Liver (tissue), 3 donors: ENCODE data around the gene PACS1.

Source experiments
- ATF3 ChIP-seq: IDR thresholded peaks from 2 replicates; pipeline ENCODE4 v1.6.1; 2016; ENCODE audit warnings: antibody characterized with exemption
- EGR1 ChIP-seq, 2 donors: IDR thresholded peaks; 2 replicates each; pipeline ENCODE4 v1.6.1; 2016 to 2018; ENCODE audit warnings: antibody characterized with exemption in 2 of 2, low read depth in 2 of 2
- GABPA ChIP-seq, 2 donors: IDR thresholded peaks in 1 of 2; conservative IDR thresholded peaks in 1 of 2; 2 replicates each; pipeline ENCODE4 v1.6.1; 2016; ENCODE audit warnings: antibody characterized with exemption in 2 of 2, mild to moderate bottlenecking in 1 of 2, moderate library complexity in 1 of 2
- JUND ChIP-seq, 2 donors: IDR thresholded peaks; 2 replicates each; pipeline ENCODE4 v1.6.1; 2016; ENCODE audit warnings: antibody characterized with exemption in 2 of 2
- MAX ChIP-seq: IDR thresholded peaks from 2 replicates; pipeline ENCODE4 v1.6.1; 2016; ENCODE audit warnings: antibody characterized with exemption
- RAD21 ChIP-seq, 2 donors: IDR thresholded peaks; 2 replicates each; pipeline ENCODE4 v1.6.1; 2016; ENCODE audit warnings: antibody characterized with exemption in 2 of 2, mild to moderate bottlenecking in 2 of 2
- RXRA ChIP-seq, 2 donors: IDR thresholded peaks; 2 replicates each; pipeline ENCODE4 v1.6.1; 2017 to 2018; ENCODE audit warnings: antibody characterized with exemption in 2 of 2, mild to moderate bottlenecking in 1 of 2
- SP1 ChIP-seq: IDR thresholded peaks from 2 replicates; pipeline ENCODE4 v1.6.1; 2018; ENCODE audit warnings: antibody characterized with exemption, mild to moderate bottlenecking
- TAF1 ChIP-seq: conservative IDR thresholded peaks from 2 replicates; pipeline ENCODE4 v1.6.1; 2016; ENCODE audit warnings: antibody characterized with exemption, mild to moderate bottlenecking
- YY1 ChIP-seq: IDR thresholded peaks from 2 replicates; pipeline ENCODE4 v1.6.1; 2016; ENCODE audit warnings: antibody characterized with exemption, mild to moderate bottlenecking
- TF ChIP-seq, protein P1 (sequence below): fragments of 150-350 bp; IDR thresholded peaks from 2 replicates; pipeline ENCODE4 v1.5.1; 2017; ENCODE audit warnings: improper control_type of control experiment, low read depth, low read length; ENCODE audit not compliant: missing input control
- TF ChIP-seq, protein P2 (sequence below): IDR thresholded peaks from 2 replicates; pipeline ENCODE4 v1.6.1; 2016; ENCODE audit warnings: antibody characterized with exemption
- TF ChIP-seq, protein P3 (sequence below): IDR thresholded peaks from 2 replicates; pipeline ENCODE4 v1.6.1; 2016; ENCODE audit warnings: antibody characterized with exemption, mild to moderate bottlenecking
- donor health status: healthy.
- donor health status: healthy.

DNA sequence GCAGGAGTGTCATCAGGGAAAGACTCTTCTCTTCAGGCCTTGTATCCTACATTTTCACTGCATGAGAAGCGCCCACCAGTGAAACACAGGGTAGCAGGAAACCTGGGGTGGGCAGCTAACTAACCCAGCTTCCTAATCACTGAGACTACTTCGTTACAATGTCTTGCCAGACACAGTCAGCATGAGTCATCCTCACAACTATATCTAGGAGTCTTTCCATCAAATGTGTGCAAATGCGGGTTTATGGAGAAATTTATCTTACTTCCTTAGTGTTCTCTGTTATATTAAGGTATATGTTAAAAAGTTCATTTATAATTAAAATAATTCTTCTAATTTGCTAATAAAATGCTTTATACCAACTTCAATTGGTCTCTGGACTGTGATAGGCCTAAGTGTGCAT lies 118.5 kb downstream of the PACS1 start:
- TF ChIP-seq, protein P1, sequence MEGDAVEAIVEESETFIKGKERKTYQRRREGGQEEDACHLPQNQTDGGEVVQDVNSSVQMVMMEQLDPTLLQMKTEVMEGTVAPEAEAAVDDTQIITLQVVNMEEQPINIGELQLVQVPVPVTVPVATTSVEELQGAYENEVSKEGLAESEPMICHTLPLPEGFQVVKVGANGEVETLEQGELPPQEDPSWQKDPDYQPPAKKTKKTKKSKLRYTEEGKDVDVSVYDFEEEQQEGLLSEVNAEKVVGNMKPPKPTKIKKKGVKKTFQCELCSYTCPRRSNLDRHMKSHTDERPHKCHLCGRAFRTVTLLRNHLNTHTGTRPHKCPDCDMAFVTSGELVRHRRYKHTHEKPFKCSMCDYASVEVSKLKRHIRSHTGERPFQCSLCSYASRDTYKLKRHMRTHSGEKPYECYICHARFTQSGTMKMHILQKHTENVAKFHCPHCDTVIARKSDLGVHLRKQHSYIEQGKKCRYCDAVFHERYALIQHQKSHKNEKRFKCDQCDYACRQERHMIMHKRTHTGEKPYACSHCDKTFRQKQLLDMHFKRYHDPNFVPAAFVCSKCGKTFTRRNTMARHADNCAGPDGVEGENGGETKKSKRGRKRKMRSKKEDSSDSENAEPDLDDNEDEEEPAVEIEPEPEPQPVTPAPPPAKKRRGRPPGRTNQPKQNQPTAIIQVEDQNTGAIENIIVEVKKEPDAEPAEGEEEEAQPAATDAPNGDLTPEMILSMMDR, result no peak
- TF ChIP-seq TAF1 (no peak), GABPA (IDR thresholded peaks at IDR 0.05 in 1 of 2, conservative IDR thresholded peaks at IDR 0.05 in 1 of 2) (no peak), JUND (IDR thresholded peaks at IDR 0.05) (no peak), YY1 (no peak), RAD21 (IDR thresholded peaks at IDR 0.05) (no peak), MAX (no peak), RXRA (IDR thresholded peaks at IDR 0.05) (no peak), EGR1 (IDR thresholded peaks at IDR 0.05; ENCODE audit: low read depth in 2 of 2) (no peak), ATF3 (no peak), SP1 (no peak)
- TF ChIP-seq, protein P2, sequence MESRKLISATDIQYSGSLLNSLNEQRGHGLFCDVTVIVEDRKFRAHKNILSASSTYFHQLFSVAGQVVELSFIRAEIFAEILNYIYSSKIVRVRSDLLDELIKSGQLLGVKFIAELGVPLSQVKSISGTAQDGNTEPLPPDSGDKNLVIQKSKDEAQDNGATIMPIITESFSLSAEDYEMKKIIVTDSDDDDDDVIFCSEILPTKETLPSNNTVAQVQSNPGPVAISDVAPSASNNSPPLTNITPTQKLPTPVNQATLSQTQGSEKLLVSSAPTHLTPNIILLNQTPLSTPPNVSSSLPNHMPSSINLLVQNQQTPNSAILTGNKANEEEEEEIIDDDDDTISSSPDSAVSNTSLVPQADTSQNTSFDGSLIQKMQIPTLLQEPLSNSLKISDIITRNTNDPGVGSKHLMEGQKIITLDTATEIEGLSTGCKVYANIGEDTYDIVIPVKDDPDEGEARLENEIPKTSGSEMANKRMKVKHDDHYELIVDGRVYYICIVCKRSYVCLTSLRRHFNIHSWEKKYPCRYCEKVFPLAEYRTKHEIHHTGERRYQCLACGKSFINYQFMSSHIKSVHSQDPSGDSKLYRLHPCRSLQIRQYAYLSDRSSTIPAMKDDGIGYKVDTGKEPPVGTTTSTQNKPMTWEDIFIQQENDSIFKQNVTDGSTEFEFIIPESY, result no peak
- TF ChIP-seq, protein P3, sequence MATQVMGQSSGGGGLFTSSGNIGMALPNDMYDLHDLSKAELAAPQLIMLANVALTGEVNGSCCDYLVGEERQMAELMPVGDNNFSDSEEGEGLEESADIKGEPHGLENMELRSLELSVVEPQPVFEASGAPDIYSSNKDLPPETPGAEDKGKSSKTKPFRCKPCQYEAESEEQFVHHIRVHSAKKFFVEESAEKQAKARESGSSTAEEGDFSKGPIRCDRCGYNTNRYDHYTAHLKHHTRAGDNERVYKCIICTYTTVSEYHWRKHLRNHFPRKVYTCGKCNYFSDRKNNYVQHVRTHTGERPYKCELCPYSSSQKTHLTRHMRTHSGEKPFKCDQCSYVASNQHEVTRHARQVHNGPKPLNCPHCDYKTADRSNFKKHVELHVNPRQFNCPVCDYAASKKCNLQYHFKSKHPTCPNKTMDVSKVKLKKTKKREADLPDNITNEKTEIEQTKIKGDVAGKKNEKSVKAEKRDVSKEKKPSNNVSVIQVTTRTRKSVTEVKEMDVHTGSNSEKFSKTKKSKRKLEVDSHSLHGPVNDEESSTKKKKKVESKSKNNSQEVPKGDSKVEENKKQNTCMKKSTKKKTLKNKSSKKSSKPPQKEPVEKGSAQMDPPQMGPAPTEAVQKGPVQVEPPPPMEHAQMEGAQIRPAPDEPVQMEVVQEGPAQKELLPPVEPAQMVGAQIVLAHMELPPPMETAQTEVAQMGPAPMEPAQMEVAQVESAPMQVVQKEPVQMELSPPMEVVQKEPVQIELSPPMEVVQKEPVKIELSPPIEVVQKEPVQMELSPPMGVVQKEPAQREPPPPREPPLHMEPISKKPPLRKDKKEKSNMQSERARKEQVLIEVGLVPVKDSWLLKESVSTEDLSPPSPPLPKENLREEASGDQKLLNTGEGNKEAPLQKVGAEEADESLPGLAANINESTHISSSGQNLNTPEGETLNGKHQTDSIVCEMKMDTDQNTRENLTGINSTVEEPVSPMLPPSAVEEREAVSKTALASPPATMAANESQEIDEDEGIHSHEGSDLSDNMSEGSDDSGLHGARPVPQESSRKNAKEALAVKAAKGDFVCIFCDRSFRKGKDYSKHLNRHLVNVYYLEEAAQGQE, result no peak
